ENCODE measurements around the gene ACP1.

Gene ACP1

GRCh38 chr2:264493-265468 is at the start of gene ACP1:
ACP1 (plus strand) TSS chr2:264947; CDS start chr2:264965, 18 bp downstream.
- Histone ChIP-seq H3K4me1 (peaks cover 13% of the 10 kb centered on the region), H2AFZ (peak within 1 kb of the TSS; percentile 93), H3K79me2 (peaks cover 42% of the 10 kb centered on the region), H3K27ac (peak within 1 kb of the TSS; percentile 94), H3K27me3 (ENCODE audit: control insufficient read depth, insufficient read depth, low read length) (no peaks in the 10 kb centered on the region), H3K4me2 (ENCODE audit: low read length) (peak within 1 kb of the TSS; percentile 94), H3K9me3 (ENCODE audit: control insufficient read depth, low read length) (no peaks in the 10 kb centered on the region), H3K9ac (peak within 1 kb of the TSS; percentile 87), H3K36me3 (ENCODE audit: control insufficient read depth, insufficient read depth, low read length) (no peaks in the 10 kb centered on the region), H3K4me3 (ENCODE audit: low read depth, low read length) (peak within 1 kb of the TSS; percentile 81)
- TF ChIP-seq CTCF (IDR thresholded peaks at IDR 0.05) = peak; percentile 5

GRCh38 chr2:216068-216467 is 48.7 kb upstream of the ACP1 start:
- Histone ChIP-seq H2AFZ (no peak overlapping the region), H3K4me3 (ENCODE audit: low read depth, low read length) (no peak overlapping the region), H3K79me2 (no peaks in the 10 kb centered on the region), H3K9ac (no peak overlapping the region), H3K27ac (no peak overlapping the region), H3K4me2 (ENCODE audit: low read length) (no peak overlapping the region), H3K4me1 (no peaks in the 10 kb centered on the region), H3K36me3 (ENCODE audit: control insufficient read depth, insufficient read depth, low read length) (no peaks in the 10 kb centered on the region), H3K27me3 (ENCODE audit: control insufficient read depth, insufficient read depth, low read length) (no peaks in the 10 kb centered on the region), H3K9me3 (ENCODE audit: control insufficient read depth, low read length) (no peaks in the 10 kb centered on the region)
- no peak for TF ChIP-seq CTCF (IDR thresholded peaks at IDR 0.05)

GRCh38 chr2:223451-223850 is 41.3 kb upstream of the ACP1 start:
- no peak for TF ChIP-seq CTCF (IDR thresholded peaks at IDR 0.05)
- H3K9ac ChIP-seq = no peak overlapping the region
- H3K27ac ChIP-seq = no peak overlapping the region
- no peaks in the 10 kb centered on the region for H3K36me3 ChIP-seq (ENCODE audit: control insufficient read depth, insufficient read depth, low read length)
- H3K79me2 ChIP-seq = no peaks in the 10 kb centered on the region
- no peaks in the 10 kb centered on the region for H3K9me3 ChIP-seq (ENCODE audit: control insufficient read depth, low read length)
- no peak overlapping the region for H3K4me2 ChIP-seq (ENCODE audit: low read length)
- H2AFZ ChIP-seq = no peak overlapping the region
- no peaks in the 10 kb centered on the region for H3K27me3 ChIP-seq (ENCODE audit: control insufficient read depth, insufficient read depth, low read length)
- no peak overlapping the region for H3K4me3 ChIP-seq (ENCODE audit: low read depth, low read length)
- no peaks in the 10 kb centered on the region for H3K4me1 ChIP-seq

- H3K27ac ChIP-seq = no peak overlapping the region
- H3K79me2 ChIP-seq = no peaks in the 10 kb centered on the region
Measured at GRCh38 chr2:223971-224760, 40.6 kb upstream of the ACP1 start.

More at GRCh38 chr2:223971-224760, 40.6 kb upstream of the ACP1 start:
- Histone ChIP-seq H3K4me3 (ENCODE audit: low read depth, low read length) (no peak overlapping the region), H3K9me3 (ENCODE audit: control insufficient read depth, low read length) (no peaks in the 10 kb centered on the region), H3K4me2 (ENCODE audit: low read length) (no peak overlapping the region), H3K36me3 (ENCODE audit: control insufficient read depth, insufficient read depth, low read length) (no peaks in the 10 kb centered on the region), H3K9ac (no peak overlapping the region), H3K4me1 (no peaks in the 10 kb centered on the region), H2AFZ (no peak overlapping the region), H3K27me3 (ENCODE audit: control insufficient read depth, insufficient read depth, low read length) (no peaks in the 10 kb centered on the region)
- no peak for TF ChIP-seq CTCF (IDR thresholded peaks at IDR 0.05)
